NB4 (cell line): Measurements from ENCODE around the gene PCNT.

ENCODE experiments used
- CTCF ChIP-seq: IDR thresholded peaks from one replicate; pipeline ENCODE4 v1.5.1; 2012; ENCODE audit warnings: low read depth, low read length
- MAX ChIP-seq: IDR thresholded peaks from 2 replicates; pipeline ENCODE4 v1.6.1; 2011; ENCODE audit warnings: low read depth, low read length
- POLR2A ChIP-seq: IDR thresholded peaks from 2 replicates; pipeline ENCODE4 v1.6.1; 2011; ENCODE audit warnings: mild to moderate bottlenecking; ENCODE audit not compliant: insufficient read length; ENCODE audit errors: extremely low read depth

DNA sequence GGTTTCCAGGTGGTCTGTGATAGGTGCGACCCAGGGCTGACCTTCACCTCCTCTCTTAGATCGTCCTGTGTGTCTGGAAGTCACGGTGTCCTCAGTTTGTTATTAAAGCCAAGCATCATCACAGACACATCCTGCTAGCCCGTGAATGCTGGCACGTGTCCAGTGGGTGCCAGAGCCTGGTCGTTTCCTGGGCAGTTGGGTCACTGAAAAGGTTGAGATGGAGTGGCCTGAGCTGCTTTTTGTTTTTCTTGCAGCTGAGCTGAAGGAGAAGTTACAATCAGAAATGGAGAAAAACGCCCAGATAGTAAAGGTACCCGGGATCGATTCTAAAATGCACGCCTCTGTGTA is 23.2 kb downstream of the PCNT start:
- TF ChIP-seq CTCF (no peak), POLR2A (no peak), MAX (no peak)
